GM10248 (cell line): Measurements from ENCODE around the gene ERO1B.
"Not testable (repeated sequence)": the region's sequence is repeated elsewhere in the genome, so short reads cannot be mapped to it uniquely, and the experiment has no call there.

Experiments
- CTCF ChIA-PET: fragments of 300-600 bp; sonication (Branson Sonifier 250); formaldehyde crosslinking; extraction: SDS; loops from one replicate; lab custom pipeline; 2021; ENCODE audit warnings: antibody characterized with exemption; lab: Yijun Ruan, JAX
- POLR2A ChIA-PET: fragments of 350-650 bp; sonication (Branson Sonifier 250); formaldehyde crosslinking; extraction: SDS; loops from one replicate; lab custom pipeline; 2020; ENCODE audit warnings: antibody characterized with exemption; lab: Yijun Ruan, JAX
- DNase-seq: peaks from one replicate; pipeline ENCODE4 v3.0.0; 2012; ENCODE audit errors: extremely low spot score
- TF ChIP-seq, protein P1 (sequence below): IDR thresholded peaks from 2 replicates; pipeline ENCODE4 v1.5.1; 2012; ENCODE audit warnings: mild to moderate bottlenecking, low read depth; ENCODE audit errors: extremely low read depth, missing control alignments, control extremely low read depth

Gene ERO1B

DNA sequence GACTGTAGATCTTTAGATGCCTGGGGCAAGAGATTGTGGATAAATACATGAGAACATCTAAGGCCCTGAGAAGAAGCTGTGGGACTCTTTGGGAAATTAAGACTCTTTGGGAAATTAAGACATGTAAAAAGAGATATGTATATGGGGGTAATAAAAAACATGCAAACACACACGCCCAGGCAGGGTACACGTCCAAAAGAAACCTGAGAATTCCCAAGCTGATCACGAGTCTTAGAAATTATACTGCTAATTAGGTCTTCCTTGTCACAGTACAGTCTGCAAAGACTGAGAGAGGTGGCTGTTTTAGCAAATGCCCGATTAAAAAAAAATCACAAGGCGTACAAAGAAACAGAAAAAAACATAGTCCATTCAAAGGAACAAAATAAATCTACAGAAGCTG lies 39.3 kb upstream of the ERO1B start:
- ChIA-PET CTCF (interaction anchor here (1.2 kb wide), 1 partner anchor 16 kb away, joined by 3 read pairs; no protein-coding TSS in a partner anchor), POLR2A (no interaction called here)
- TF ChIP-seq, protein P1, sequence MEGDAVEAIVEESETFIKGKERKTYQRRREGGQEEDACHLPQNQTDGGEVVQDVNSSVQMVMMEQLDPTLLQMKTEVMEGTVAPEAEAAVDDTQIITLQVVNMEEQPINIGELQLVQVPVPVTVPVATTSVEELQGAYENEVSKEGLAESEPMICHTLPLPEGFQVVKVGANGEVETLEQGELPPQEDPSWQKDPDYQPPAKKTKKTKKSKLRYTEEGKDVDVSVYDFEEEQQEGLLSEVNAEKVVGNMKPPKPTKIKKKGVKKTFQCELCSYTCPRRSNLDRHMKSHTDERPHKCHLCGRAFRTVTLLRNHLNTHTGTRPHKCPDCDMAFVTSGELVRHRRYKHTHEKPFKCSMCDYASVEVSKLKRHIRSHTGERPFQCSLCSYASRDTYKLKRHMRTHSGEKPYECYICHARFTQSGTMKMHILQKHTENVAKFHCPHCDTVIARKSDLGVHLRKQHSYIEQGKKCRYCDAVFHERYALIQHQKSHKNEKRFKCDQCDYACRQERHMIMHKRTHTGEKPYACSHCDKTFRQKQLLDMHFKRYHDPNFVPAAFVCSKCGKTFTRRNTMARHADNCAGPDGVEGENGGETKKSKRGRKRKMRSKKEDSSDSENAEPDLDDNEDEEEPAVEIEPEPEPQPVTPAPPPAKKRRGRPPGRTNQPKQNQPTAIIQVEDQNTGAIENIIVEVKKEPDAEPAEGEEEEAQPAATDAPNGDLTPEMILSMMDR = no peak
- DNase-seq = no peak

DNA sequence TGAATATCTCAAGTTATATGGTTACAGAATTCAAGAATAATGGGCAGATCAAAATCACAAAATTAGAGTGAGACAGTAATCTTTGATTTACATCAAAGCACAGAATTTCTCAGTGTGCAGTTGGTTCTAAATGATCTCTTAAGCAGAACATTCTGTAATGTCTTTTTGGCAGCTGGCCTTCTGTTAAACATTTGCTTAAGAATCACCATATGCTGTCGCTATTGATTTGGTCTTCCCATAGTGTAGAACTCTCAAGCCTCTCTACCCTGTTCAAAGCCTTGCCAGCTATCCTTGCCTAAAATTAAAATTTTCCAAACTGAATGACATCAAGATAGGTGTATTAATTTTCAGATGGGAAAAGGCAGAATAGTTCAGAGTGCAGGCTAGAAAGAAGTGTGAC lies 38.9 kb upstream of the ERO1B start:
- CTCF ChIA-PET = interaction anchor here (1.2 kb wide), 1 partner anchor 15 kb away, joined by 3 read pairs; no protein-coding TSS in a partner anchor
- DNase-seq = no peak
- TF ChIP-seq, protein P1 = no peak
- POLR2A ChIA-PET = no interaction called here

DNA sequence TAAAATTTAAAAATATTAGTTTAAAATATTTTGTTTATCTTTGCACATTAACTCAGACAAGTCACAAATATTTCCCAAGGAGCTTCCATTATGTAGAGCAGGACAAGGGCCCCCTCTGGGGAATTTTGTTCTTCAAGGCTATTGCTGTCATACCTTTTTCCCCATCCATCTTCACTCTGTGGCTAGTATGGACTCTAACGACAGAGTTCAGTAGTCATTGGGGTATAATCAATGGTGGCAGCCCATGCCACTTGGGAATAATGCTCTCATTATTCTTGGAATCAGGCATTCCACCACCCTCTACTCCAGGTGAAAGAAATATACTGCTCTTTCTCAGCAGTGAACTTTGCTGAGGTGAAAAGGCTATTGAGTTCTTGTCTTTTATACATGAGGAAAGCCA lies 38.5 kb upstream of the ERO1B start:
- DNase-seq = no peak
- CTCF ChIA-PET = interaction anchor here (1.2 kb wide), 1 partner anchor 15 kb away, joined by 3 read pairs; no protein-coding TSS in a partner anchor
- TF ChIP-seq, protein P1 = no peak
- POLR2A ChIA-PET = no interaction called here

DNA sequence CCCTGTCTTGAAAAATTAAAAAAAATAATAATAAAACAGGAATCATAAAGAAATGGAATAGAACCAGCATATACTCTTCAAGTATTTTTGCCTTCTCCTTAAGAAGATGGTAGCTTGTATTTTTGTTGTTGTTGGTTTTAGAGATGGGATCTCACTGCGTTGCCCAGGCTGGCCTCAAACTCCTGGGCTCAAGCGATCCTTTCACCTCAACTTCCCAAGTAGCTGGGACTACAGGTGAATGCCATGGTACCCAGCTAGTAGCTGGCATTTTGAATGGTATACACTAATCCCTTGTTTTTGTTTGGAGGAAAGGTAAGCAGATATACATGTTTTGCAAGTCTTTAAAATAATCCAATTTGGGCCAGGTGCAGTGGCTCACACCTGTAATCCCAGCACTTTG lies 34.7 kb upstream of the ERO1B start:
- ChIA-PET CTCF (interaction anchor here (1.0 to 1.5 kb wide), 3 partner anchors 10 to 174 kb away, joined by 3 to 5 read pairs (median 3); no protein-coding TSS in a partner anchor), POLR2A (no interaction called here)
- no peak for DNase-seq
- TF ChIP-seq, protein P1 = no peak

DNA sequence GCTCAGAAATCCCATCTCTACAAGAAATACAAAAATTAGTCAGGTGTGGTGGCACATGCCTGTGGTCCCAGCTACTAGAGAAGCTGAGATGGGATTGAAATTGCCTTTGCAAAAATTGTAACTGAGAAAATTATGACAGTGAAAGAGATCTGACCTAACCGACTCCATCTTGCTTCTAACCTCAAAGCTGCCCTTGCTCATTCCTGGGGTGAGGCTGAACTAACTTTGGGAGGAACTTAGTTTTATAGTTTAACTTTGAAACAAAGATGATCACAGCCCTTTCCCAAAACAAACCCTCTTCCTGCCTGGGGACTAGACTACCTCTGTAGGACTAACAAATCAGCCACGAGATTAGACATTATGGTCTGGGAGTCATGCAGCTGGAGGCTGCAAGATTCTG lies 33.8 kb upstream of the ERO1B start:
- POLR2A ChIA-PET = interaction anchor here (0.6 kb wide), 1 partner anchor 20 kb away, joined by 4 read pairs; no protein-coding TSS in a partner anchor
- TF ChIP-seq, protein P1 = no peak
- DNase-seq = no peak
- CTCF ChIA-PET = interaction anchor here (1.1 to 1.5 kb wide), 2 partner anchors 25 to 175 kb away, joined by 3 to 5 read pairs; no protein-coding TSS in a partner anchor

DNA sequence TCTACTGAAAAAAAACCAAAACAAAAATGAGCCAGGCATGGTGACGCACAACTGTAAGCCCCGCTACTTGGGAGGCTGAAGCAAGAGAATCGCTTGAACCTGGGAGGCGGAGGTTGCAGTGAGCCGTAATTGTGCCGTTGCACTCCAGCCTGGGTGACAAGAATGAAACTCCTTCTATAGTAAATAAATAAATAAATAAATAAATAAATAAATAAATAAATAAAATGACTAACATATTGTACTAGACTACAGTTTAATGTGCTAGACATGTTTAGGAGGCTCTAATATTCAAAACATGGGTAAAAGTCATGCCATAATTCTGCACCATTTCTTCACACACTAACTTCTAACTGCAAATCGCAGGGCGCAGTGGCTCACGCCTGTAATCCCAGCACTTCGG lies 33.3 kb upstream of the ERO1B start:
- TF ChIP-seq, protein P1 = no peak
- DNase-seq = no peak
- POLR2A ChIA-PET = no interaction called here
- CTCF ChIA-PET = interaction anchor here (1.1 kb wide), 1 partner anchor 25 kb away, joined by 3 read pairs; no protein-coding TSS in a partner anchor

GRCh38 chr1:236314050-236314449 lies 32.3 kb upstream of the ERO1B start:
- POLR2A ChIA-PET, DNase-seq: not testable (repeated sequence)
- CTCF ChIA-PET = interaction anchor here (0.8 to 1.5 kb wide), 3 partner anchors 9 to 13 kb away, joined by 3 to 4 read pairs (median 3); no protein-coding TSS in a partner anchor
